ENCODE results near the gene COX7B2.

The COX7B2 gene, protein sequence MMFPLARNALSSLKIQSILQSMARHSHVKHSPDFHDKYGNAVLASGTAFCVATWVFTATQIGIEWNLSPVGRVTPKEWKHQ

DNA sequence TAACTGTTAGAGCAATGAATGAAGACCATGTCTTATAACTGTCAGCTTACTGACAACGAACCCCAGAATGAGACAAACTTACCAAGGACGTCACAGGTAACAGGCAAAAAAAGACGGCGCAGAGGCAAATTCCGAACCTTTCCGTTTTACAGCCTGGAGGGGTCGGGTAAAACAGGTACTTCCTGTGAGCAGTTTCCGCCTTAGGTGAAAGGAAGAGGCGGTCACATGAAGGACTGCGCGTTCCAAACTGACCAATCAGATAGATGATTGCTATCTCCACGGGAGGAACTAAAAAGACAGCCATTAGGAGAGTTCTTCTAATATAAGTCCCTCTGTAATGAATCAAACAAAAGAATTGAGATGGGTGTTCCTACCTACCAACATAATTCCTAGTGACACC is at the start of gene COX7B2:
Gene COX7B2 (minus strand): TSS at position 168 of the 400 bp plus-strand sequence. CDS start 174,053 bp downstream, outside the sequence.
- TF ChIP-seq EZH2phosphoT487 (IDR thresholded peaks at IDR 0.05; ENCODE audit: borderline replicate concordance) = no peak
- TF ChIP-seq, protein P1, sequence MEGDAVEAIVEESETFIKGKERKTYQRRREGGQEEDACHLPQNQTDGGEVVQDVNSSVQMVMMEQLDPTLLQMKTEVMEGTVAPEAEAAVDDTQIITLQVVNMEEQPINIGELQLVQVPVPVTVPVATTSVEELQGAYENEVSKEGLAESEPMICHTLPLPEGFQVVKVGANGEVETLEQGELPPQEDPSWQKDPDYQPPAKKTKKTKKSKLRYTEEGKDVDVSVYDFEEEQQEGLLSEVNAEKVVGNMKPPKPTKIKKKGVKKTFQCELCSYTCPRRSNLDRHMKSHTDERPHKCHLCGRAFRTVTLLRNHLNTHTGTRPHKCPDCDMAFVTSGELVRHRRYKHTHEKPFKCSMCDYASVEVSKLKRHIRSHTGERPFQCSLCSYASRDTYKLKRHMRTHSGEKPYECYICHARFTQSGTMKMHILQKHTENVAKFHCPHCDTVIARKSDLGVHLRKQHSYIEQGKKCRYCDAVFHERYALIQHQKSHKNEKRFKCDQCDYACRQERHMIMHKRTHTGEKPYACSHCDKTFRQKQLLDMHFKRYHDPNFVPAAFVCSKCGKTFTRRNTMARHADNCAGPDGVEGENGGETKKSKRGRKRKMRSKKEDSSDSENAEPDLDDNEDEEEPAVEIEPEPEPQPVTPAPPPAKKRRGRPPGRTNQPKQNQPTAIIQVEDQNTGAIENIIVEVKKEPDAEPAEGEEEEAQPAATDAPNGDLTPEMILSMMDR (conservative IDR thresholded peaks at IDR 0.05; ENCODE audit: low read length) = no peak
- H3K4me1 ChIP-seq (ENCODE audit: insufficient read depth, low read length, poor library complexity, severe bottlenecking) = no peaks in the 10 kb centered on the region
- H3K9ac ChIP-seq (ENCODE audit: low read depth, low read length, poor library complexity, severe bottlenecking) = no peak within 1 kb of the TSS
- no peak within 1 kb of the TSS for H3K4me2 ChIP-seq (ENCODE audit: low read depth, low read length, poor library complexity, severe bottlenecking)
- H4K20me1 ChIP-seq (ENCODE audit: insufficient read depth, low read length, poor library complexity, severe bottlenecking) = no peaks in the 10 kb centered on the region
- no peaks in the 10 kb centered on the region for H3K9me2 ChIP-seq (replicated peaks; ENCODE audit: low read depth, low read length)
- no peaks in the 10 kb centered on the region for H3K79me2 ChIP-seq (ENCODE audit: insufficient read depth, low read length)
- H3K9me3 ChIP-seq (ENCODE audit: insufficient read depth, low read depth, low read length) = no peaks in the 10 kb centered on the region
- H3K36me3 ChIP-seq (ENCODE audit: insufficient read depth, low read length) = no peaks in the 10 kb centered on the region
- H3K27me3 ChIP-seq (ENCODE audit: insufficient read depth, low read length, poor library complexity, severe bottlenecking) = no peaks in the 10 kb centered on the region
- no peak within 1 kb of the TSS for H2AFZ ChIP-seq (ENCODE audit: low read length)
- no peak within 1 kb of the TSS for H3K4me3 ChIP-seq (ENCODE audit: low read length, poor library complexity, severe bottlenecking)
- no peaks in the 10 kb centered on the region for H3F3A ChIP-seq (ENCODE audit: low read depth)

DNA sequence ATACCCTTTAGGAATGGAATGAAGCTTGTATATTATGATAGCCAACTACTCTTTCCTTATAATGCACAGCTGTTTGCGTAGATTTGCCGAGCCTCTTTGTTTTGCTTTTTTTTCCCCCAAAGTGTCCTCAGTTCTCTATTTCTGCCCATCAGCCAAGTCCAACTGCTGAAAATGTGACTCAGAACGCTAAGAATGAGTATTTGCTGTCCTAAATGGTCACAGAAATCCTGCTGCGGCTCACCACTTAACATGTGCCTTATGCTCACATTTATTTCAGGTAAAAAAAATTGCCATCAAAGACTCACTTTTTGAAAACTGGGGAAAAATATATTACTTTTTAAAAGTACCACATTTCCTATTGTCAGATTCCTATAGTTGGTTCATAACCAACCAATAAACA is 47.4 kb upstream of the COX7B2 start:
- no peak for TF ChIP-seq EZH2phosphoT487 (IDR thresholded peaks at IDR 0.05; ENCODE audit: borderline replicate concordance)
- TF ChIP-seq, protein P1 (conservative IDR thresholded peaks at IDR 0.05; ENCODE audit: low read length) = no peak
- H3K9me2 ChIP-seq (replicated peaks; ENCODE audit: low read depth, low read length) = no peaks in the 10 kb centered on the region
- H2AFZ ChIP-seq (ENCODE audit: low read length) = no peak overlapping the region
- no peaks in the 10 kb centered on the region for H3F3A ChIP-seq (ENCODE audit: low read depth)
- H3K4me2 ChIP-seq (ENCODE audit: low read depth, low read length, poor library complexity, severe bottlenecking) = no peak overlapping the region
- H3K4me3 ChIP-seq (ENCODE audit: low read length, poor library complexity, severe bottlenecking) = no peak overlapping the region
- no peaks in the 10 kb centered on the region for H3K36me3 ChIP-seq (ENCODE audit: insufficient read depth, low read length)
- H3K9me3 ChIP-seq (ENCODE audit: insufficient read depth, low read depth, low read length) = no peaks in the 10 kb centered on the region
- no peak overlapping the region for H3K9ac ChIP-seq (ENCODE audit: low read depth, low read length, poor library complexity, severe bottlenecking)
- H4K20me1 ChIP-seq (ENCODE audit: insufficient read depth, low read length, poor library complexity, severe bottlenecking) = no peaks in the 10 kb centered on the region
- no peaks in the 10 kb centered on the region for H3K4me1 ChIP-seq (ENCODE audit: insufficient read depth, low read length, poor library complexity, severe bottlenecking)
- no peaks in the 10 kb centered on the region for H3K79me2 ChIP-seq (ENCODE audit: insufficient read depth, low read length)
- H3K27me3 ChIP-seq (ENCODE audit: insufficient read depth, low read length, poor library complexity, severe bottlenecking) = no peaks in the 10 kb centered on the region

DNA sequence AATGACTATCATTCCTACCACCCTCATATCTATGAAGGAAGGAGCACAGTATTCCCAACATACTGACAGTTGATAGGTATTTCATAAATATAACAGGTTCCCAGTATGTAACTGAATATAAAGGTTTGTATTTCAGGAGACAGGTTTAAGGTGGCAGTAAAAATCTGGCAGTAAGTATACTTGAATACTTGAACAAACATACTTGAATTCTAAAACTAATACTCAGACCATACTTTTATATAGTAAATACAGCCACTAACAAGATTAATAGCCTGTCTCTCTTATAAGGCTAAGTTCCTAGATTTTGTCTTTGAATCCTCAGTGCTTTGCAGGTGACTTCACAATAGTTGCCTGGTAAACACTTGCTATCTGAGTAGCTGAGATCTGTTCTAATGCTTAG is 46.6 kb upstream of the COX7B2 start:
- Histone ChIP-seq H3K36me3 (ENCODE audit: insufficient read depth, low read length) (no peaks in the 10 kb centered on the region), H3F3A (ENCODE audit: low read depth) (no peaks in the 10 kb centered on the region), H3K79me2 (ENCODE audit: insufficient read depth, low read length) (no peaks in the 10 kb centered on the region), H2AFZ (ENCODE audit: low read length) (no peak overlapping the region), H3K9ac (ENCODE audit: low read depth, low read length, poor library complexity, severe bottlenecking) (no peak overlapping the region), H3K27me3 (ENCODE audit: insufficient read depth, low read length, poor library complexity, severe bottlenecking) (no peaks in the 10 kb centered on the region), H3K4me3 (ENCODE audit: low read length, poor library complexity, severe bottlenecking) (no peak overlapping the region), H3K9me2 (replicated peaks; ENCODE audit: low read depth, low read length) (no peaks in the 10 kb centered on the region), H3K4me2 (ENCODE audit: low read depth, low read length, poor library complexity, severe bottlenecking) (no peak overlapping the region), H3K4me1 (ENCODE audit: insufficient read depth, low read length, poor library complexity, severe bottlenecking) (no peaks in the 10 kb centered on the region), H4K20me1 (ENCODE audit: insufficient read depth, low read length, poor library complexity, severe bottlenecking) (no peaks in the 10 kb centered on the region), H3K9me3 (ENCODE audit: insufficient read depth, low read depth, low read length) (no peaks in the 10 kb centered on the region)
- no peak for TF ChIP-seq EZH2phosphoT487 (IDR thresholded peaks at IDR 0.05; ENCODE audit: borderline replicate concordance)
- TF ChIP-seq, protein P1 (conservative IDR thresholded peaks at IDR 0.05; ENCODE audit: low read length) = no peak
